ENCODE measurements around the gene DOCK1.

DNA sequence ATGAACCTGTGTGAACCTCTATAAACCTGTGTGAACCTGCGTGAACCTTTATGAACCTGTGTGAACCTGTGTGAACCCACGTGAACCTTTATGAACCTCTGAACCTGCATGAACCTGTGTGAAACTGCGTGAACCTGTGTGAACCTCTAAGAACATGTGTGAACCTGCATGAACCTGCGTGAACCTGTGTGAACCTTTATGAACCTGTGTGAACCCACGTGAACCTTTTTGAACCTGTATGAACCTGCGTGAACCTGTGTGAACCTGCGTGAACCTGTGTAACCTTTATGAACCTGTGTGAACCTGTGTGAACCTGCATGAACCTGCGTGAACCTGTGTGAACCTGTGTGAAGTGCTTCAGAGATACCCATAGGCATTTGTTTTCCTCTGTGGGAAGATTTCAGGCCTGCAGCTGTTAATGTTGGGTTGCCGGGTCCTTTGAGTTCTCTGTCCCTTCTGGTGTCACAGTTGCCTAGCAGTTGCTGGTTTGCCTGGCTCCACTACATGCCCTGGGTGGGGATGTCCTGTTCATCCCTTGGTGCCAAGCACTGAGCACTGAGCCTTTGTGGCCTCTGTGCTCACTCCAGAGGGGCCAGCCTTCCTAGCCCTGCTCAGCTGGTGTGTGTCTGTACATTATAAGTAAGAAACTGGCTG, 97.9 kb downstream of the DOCK1 start:
- TF ChIP-seq, protein P1, sequence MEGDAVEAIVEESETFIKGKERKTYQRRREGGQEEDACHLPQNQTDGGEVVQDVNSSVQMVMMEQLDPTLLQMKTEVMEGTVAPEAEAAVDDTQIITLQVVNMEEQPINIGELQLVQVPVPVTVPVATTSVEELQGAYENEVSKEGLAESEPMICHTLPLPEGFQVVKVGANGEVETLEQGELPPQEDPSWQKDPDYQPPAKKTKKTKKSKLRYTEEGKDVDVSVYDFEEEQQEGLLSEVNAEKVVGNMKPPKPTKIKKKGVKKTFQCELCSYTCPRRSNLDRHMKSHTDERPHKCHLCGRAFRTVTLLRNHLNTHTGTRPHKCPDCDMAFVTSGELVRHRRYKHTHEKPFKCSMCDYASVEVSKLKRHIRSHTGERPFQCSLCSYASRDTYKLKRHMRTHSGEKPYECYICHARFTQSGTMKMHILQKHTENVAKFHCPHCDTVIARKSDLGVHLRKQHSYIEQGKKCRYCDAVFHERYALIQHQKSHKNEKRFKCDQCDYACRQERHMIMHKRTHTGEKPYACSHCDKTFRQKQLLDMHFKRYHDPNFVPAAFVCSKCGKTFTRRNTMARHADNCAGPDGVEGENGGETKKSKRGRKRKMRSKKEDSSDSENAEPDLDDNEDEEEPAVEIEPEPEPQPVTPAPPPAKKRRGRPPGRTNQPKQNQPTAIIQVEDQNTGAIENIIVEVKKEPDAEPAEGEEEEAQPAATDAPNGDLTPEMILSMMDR (conservative IDR thresholded peaks at IDR 0.05) = no peak
- TF ChIP-seq ZFX (IDR thresholded peaks at IDR 0.05) = no peak

All from C4-2B (cell line).